Fibroblast of the aortic adventitia (primary cell): ENCODE results near the gene KIF26B. TPM values are rescaled to one million over a fixed set of nuclear protein-coding genes. Genes with fewer than 3 reads are reported as not detected.
"Not testable (repeated sequence)": the region's sequence is repeated elsewhere in the genome, so short reads cannot be mapped to it uniquely, and the experiment has no call there.

Experiments used
- DNase-seq: peaks from one replicate; pipeline ENCODE4 v3.0.0-alpha.2; 2010; ENCODE audit warnings: low read depth
- H3K4me3 ChIP-seq: 2 replicates; pipeline ENCODE4 v1.5.1; 2011; ENCODE audit warnings: low read depth, mild to moderate bottlenecking, control low read depth, low read length, moderate library complexity
- CTCF ChIP-seq: IDR thresholded peaks from 2 replicates; pipeline ENCODE4 v1.5.1; 2011; ENCODE audit warnings: mild to moderate bottlenecking, low read length, control low read depth, inconsistent platforms; ENCODE audit not compliant: insufficient read depth
- total RNA-seq: library from RNA; depleted of rRNA; stranded (reverse); fragments of >200 nt; gene quantifications from 2 replicates; pipeline ENCODE4 v1.2.3, GENCODE V29; 2012; ENCODE audit warnings: low replicate concordance

KIF26B gene
- total RNA-seq, 1 donor = 4.6 TPM

DNA sequence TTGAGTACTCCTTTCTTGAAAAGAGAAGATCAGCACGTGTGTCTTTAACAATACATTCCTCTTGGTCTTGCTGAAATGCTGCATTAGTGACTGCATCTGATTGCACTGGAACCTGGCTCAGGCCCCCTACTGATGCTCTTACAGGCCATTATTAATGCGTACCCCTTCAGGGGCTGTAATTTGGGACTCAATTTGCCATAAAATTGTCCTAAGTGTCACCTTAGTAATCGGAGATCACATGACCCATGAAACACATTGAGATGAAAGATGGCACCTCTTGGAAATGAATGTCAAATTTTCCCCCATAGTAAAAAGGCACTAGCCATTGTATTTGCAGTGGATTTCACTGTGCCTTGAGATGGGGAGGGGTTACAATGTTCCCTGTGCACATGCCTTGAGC lies 563.3 kb downstream of the KIF26B start:
- no peak overlapping the region for H3K4me3 ChIP-seq
- TF ChIP-seq CTCF = no peak
- DNase-seq = no peak

DNA sequence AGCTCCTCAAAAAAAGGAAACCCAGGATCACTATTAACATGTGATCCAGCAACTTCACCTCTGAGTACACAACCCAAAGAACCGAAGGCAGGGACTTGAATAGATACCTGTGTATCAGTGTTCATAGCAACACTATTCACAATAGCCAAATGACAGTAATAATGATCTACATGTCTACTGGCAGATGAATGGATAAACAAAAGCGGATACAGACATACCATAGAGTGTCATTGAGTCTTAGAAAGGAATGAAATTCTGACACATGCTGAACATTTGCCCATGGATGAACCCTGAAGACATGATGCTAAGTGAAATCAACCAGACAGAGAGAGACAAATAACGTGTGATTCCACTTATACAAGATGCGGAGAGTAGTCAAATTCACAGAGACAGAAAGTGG lies 564.2 kb downstream of the KIF26B start:
- DNase-seq = no peak
- no peak for TF ChIP-seq CTCF
- no peak overlapping the region for H3K4me3 ChIP-seq

GRCh38 chr1:245721488-245721887 lies 566.7 kb downstream of the KIF26B start:
- TF ChIP-seq CTCF = no peak
- no peak for DNase-seq
- no peak overlapping the region for H3K4me3 ChIP-seq

- H3K4me3 ChIP-seq, DNase-seq: not testable (repeated sequence)
These were observed 573.2 kb downstream of the KIF26B start for GRCh38 chr1:245728035-245728434.

DNA sequence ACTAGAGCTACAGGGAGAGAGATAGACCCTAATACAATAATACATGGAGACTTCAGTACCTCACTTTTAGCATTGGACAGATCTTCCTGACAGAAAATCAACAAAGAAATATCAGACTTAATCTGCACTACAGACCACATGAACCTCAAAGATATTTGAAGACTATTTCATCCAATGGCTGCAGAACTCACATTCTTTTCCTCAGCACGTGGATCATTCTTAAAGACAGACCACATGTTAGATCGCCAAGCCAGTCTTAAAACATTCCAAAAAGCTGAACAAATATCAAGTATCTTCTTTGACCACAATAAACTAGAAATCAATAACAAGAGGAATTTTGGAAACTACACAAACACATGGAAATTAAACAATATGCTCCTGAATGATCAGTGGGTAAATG lies 576.0 kb downstream of the KIF26B start:
- no peak for TF ChIP-seq CTCF
- no peak for DNase-seq

DNA sequence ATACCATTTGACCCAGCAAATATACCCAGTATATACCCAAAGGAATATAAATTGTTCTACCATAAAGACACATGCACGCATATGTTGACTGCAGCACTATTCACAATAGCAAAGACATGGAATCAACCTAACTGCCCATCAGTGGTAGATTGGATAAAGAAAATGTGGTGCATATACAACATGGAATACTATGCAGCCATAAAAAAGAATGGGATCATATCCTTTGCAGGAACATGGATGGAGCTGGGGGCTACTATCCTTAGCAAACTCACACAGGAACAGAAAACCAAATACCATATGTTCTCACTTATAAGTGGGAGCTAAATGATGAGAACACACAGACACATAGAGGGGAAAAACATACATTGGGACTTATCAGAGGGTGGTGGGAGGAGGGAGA lies 585.6 kb downstream of the KIF26B start:
- not testable (repeated sequence) for H3K4me3 ChIP-seq, DNase-seq

More for the DNA sequence above, 576.0 kb downstream of the KIF26B start:
- no peak overlapping the region for H3K4me3 ChIP-seq

DNA sequence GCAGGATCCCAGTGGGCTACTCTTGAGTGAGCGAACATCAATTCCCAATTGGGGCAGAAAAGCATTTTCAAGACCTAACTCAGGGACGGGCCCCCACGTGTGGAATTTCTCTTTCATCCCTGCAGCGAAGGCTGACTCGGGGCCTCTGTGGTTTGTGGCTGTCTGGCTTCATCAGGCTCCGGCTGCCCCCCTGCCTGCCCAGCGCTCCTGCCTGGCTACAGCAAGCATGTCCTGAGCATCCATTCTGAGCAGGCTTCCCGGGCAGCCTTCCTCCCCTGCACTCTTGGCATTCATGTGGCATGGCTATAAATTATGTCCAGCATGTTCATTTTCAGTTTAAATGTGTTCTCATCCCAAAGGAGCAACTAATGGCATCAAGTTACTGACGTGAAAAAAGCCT lies 588.1 kb downstream of the KIF26B start:
- H3K4me3 ChIP-seq = no peak overlapping the region
- TF ChIP-seq CTCF = no peak
- DNase-seq = peak; percentile 15

DNA sequence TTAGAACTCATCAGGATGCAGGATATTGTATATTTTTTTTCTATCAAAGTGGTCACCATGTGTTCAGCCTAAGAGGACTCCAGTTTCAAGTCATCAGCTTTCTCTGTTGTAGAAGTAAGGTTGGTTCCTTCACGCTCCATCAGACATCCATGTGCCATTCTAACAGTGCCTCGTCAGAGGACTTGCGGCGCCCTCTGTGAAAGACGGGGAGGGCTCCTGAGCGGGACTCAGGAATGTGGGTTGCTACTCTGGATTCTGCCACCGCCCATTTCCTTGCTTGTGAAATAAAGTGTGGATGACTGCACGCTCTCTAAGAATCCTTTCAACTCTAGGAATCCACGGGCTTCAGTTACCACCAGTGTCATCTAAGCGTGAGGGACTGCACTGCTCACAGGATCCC lies 593.5 kb downstream of the KIF26B start:
- no peak for TF ChIP-seq CTCF
- no peak overlapping the region for H3K4me3 ChIP-seq
- DNase-seq = no peak
